GM21737 (cell line): ENCODE data around the gene CAMK2B.

Experiments used
- ATAC-seq: cut with Tn5 transposase; IDR thresholded peaks from one replicate; pipeline ENCODE4 v1.9.1; 2021; ENCODE audit warnings: mild to moderate bottlenecking, moderate library complexity; ENCODE audit not compliant: unreplicated experiment

CAMK2B gene

GRCh38 chr7:44325201-44325671 lies at the start of gene CAMK2B:
TSS of gene CAMK2B (minus strand) at chr7:44325594. CDS start at chr7:44325421, 173 bp downstream.
- no peak for ATAC-seq

- ATAC-seq: no peak
Measured at GRCh38 chr7:44374007-44374763, 48.8 kb upstream of the CAMK2B start.

GRCh38 chr7:44373418-44373740 lies 48.0 kb upstream of the CAMK2B start:
- no peak for ATAC-seq

DNA sequence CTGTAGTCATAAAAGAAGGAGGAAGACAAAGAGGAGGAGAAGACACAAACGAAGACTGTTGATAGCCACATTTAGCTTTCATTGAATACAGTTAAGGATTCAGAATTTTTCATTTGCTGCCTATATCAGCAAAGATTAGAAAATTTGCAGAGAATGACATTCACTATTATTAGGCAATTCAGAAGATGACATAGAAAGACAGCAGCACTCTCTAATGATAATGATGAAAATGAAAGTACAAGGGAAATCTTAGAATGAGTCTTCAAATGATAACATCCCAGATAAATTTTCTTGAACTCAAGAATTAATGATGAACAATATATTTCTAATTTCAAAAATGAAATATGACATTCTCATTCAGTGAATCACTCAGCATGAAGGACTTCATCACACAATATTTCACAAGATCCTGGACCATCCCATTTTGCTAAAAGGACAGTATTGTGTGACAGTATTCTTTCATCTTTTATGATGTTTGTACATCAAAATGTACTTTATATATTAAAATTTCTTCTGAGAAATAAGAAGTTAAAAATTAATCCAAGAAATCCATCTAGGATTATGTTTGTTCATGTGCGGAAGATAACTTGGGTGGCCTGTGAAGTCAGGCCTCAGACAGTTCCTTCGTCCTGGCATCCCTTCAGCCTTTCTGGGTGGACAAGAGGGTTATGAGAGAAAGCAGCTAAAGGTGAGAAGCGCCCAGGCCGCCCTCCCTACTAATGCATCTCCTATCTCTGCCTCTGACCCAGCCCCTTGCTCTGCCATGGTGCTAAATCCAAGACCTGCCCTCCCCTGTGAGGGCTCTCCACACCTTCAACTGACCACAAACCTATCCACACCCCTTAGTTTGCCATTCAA lies 47.4 kb upstream of the CAMK2B start:
- ATAC-seq: no peak

DNA sequence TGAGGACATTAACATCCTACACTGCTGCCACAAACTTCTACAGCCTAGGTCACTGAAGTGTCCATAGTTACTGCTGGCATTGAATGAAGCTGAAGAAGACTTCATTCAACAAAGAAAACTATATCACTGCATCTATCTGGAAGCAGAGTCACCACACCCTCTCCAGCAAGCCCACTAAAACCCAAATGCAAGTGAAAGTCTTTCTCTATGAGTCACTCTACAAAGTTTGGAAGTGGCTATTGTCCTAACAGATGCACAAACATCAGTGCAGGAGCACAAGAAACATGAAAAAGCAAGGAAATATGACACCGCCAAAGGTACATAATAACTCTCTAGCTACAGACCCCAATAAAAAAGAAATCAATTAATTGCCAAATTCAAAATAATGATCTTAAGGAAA lies 43.5 kb upstream of the CAMK2B start:
- ATAC-seq: no peak

- ATAC-seq: no peak
Measured at GRCh38 chr7:44368455-44368854, 43.1 kb upstream of the CAMK2B start.

DNA sequence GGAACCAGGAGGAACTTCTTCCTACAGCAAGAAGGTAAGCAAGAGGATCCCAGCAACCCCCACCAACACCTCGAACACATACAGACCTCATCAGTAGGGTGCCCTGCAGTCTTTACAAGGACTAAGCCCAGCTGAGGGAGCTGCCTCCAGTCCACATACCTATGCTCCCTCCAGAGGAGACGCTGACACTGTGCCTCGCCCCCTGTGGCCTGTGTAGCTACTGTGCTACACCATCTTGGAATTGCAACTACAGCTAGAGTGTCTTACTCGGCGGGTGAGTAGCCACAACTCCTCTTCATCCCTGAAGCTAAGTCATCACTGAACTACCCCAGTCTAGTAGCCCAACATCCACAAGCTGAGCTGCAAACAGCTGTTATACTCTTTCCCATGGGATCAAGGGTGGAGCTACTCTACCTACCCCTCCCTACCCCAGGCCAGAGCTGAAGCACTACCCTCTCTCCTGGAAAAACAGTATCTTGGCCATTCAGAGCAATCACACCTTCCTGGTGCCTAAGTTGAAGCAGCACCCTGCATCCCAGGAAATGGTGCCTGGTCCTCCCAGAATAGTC lies 42.2 kb upstream of the CAMK2B start:
- ATAC-seq: no peak

DNA sequence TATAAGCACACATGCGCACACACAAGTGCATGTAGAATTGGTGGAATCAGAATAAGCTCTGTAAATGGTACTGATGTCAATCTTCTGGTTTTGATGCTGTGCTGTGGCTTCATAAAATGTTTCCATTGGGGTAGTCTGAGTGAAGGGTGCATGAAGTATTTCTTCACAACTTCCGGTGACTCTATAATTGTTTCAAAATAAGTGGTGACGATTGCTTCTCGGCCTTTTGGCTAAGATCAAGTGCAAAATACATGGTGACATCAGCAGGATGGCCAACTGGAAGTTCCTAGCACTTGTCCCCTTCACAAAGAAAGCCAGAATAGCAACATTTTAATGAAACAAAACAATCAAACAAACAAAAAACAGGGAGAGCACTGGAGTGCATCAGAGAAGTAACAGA lies 41.6 kb upstream of the CAMK2B start:
- no peak for ATAC-seq

GRCh38 chr7:44353668-44354067 lies 28.3 kb upstream of the CAMK2B start:
- ATAC-seq: no peak

- ATAC-seq: no peak
Measured at GRCh38 chr7:44348851-44349781, 23.7 kb upstream of the CAMK2B start.

DNA sequence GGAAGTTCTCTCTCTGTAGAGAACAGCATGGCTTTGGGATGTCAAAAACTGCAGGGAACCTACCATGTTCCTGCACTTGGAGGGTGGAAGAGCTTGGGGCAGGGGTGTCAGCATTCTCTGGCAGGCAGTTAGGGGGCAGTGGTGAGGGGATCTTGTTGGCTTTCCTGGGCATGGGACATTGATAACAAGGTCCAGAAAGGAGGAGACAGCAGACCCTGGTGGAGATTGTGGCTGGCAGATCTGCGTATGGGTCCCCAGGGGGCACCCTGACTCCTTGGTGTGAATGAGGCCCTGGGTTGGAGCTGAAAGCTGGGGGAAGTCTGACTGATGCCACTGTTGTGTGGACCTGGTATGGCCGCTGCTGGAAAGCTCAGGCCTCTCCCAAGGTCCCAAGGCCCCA lies 22.9 kb upstream of the CAMK2B start:
- no peak for ATAC-seq

- ATAC-seq: no peak
Measured at GRCh38 chr7:44347546-44348114, 22.2 kb upstream of the CAMK2B start.

- no peak for ATAC-seq
Measured at GRCh38 chr7:44346063-44346462, 20.7 kb upstream of the CAMK2B start.

GRCh38 chr7:44341401-44341800 lies 16.0 kb upstream of the CAMK2B start:
- ATAC-seq: no peak

DNA sequence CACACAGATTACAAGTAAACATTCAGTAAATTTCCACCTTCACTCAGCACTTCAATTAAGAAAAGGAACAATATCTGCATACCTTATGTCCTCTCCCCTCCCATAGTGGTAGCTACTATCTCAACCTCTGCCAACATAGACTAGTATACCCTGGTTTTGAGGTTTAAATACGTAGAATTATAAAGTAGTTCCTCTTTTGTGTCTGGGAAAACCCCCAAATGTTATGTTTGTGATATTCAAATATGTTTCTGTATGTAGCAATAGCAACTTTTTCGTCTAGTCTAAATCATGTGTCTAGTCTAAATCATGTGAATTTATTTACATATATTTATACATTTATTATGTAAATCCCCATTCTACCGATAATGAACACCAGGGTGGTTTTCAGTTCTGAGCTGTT lies 13.2 kb upstream of the CAMK2B start:
- no peak for ATAC-seq

GRCh38 chr7:44336491-44336890 lies 11.1 kb upstream of the CAMK2B start:
- no peak for ATAC-seq

DNA sequence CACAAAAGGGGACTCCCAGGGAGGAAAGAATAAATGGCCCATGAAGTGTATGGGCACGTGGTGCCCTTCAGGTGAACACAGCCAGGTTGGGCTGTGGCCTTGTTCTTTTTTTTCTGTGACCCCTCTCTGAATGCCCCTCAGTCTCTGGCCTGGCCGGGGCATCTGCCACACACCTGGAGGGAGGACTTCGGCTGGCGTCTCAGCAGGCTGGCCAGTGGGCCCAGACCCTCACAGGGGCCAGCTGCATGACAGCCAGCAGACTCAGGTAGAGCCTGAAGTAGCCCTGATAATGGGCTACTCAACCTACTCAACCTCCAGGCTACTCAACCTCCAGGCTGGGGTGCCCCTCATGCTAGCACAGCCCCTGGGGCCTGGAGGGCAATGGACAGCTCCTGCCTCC lies 9.8 kb upstream of the CAMK2B start:
- ATAC-seq: no peak

DNA sequence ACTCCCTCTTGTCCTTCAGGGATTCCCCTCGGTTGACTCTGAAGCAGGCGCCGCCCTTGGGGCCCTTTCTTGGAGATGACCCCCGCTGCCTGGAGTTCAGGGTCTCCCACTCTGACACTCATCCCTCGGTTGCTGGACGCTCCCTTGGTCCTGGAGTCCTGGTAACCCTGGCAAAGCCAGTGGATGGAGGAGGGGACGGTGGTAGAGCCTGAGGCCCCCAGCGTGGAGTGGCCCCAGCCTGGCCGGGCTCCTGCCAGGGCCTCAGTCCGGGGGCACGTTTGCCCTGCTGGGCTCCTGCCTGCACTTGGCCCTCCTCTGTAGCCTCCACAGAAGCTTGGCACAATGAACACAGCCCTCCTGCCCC lies 9.3 kb upstream of the CAMK2B start:
- no peak for ATAC-seq

GRCh38 chr7:44333911-44334733 lies 8.7 kb upstream of the CAMK2B start:
- no peak for ATAC-seq

DNA sequence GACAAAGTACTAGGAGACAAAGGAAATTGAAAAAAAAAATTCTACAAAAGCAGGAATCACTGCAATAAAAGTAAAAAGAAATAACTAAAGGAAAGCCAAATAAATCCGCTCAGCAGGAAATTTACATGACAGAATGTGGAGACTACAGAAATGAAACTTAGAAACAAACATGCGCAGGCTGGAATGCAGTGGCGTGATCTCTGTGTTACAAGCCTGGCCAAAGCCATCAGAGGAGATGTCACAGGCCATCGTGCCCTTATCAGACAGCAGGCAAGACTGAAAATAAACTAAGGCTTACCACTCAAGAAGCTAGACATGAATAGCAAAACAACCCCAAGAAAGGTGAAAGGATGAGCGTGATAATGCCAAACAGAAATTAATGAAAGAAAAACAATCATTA lies 6.3 kb upstream of the CAMK2B start:
- ATAC-seq: no peak
